ENCODE results near the gene EPHA4. TPM values are rescaled to one million over a fixed set of nuclear protein-coding genes. Genes with fewer than 3 reads are reported as not detected.

Gene EPHA4
- total RNA-seq, 2 experiments from 2014 or later: 6.3 to 7.0 TPM

- intact Hi-C loops (cut with micrococcal nuclease): loop anchor here (1.0 to 2.0 kb wide), 4 partner anchors 13 to 41 kb away; no protein-coding TSS in a partner anchor
- no peak for DNase-seq
- peak overlapping the region; percentile 82 for H3K27ac Mint-ChIP-seq
- H3K4me1 Mint-ChIP-seq (ENCODE audit: low read depth): peaks cover 61% of the 10 kb centered on the region
- no peaks in the 10 kb centered on the region for H3K36me3 Mint-ChIP-seq
- no peaks in the 10 kb centered on the region for H3K27me3 Mint-ChIP-seq
- ChIA-PET CTCF (interaction anchor here (0.8 to 1.1 kb wide), 2 partner anchors 10 to 11 kb away, joined by 4 to 6 read pairs; no protein-coding TSS in a partner anchor), POLR2A (interaction anchor here (0.8 to 2.9 kb wide), 3 partner anchors 12 to 23 kb away, joined by 3 to 12 read pairs (median 3); no protein-coding TSS in a partner anchor)
- H3K4me3 Mint-ChIP-seq: peak overlapping the region; percentile 68
- H3K9me3 Mint-ChIP-seq: no peaks in the 10 kb centered on the region
Observed at GRCh38 chr2:221529943-221530652, 42.0 kb downstream of the EPHA4 start.

GRCh38 chr2:221529177-221529942, 42.7 kb downstream of the EPHA4 start:
- peak overlapping the region; percentile 82 for H3K27ac Mint-ChIP-seq
- intact Hi-C loops (cut with micrococcal nuclease): loop anchor here (2.0 kb wide), 1 partner anchor 41 kb away; no protein-coding TSS in a partner anchor
- H3K27me3 Mint-ChIP-seq: no peaks in the 10 kb centered on the region
- ChIA-PET POLR2A (interaction anchor here (2.9 kb wide), 1 partner anchor 11 kb away, joined by 12 read pairs; no protein-coding TSS in a partner anchor), CTCF (interaction anchor here (0.6 to 0.8 kb wide), 2 partner anchors 9 to 11 kb away, joined by 3 to 4 read pairs; no protein-coding TSS in a partner anchor)
- H3K4me1 Mint-ChIP-seq (ENCODE audit: low read depth): peaks cover 59% of the 10 kb centered on the region
- H3K4me3 Mint-ChIP-seq: peak overlapping the region; percentile 68
- no peak for DNase-seq
- H3K36me3 Mint-ChIP-seq: no peaks in the 10 kb centered on the region
- H3K9me3 Mint-ChIP-seq: no peaks in the 10 kb centered on the region

GRCh38 chr2:221527776-221528309, 44.3 kb downstream of the EPHA4 start:
- ChIA-PET CTCF (no interaction called here), POLR2A (no interaction called here)
- H3K4me1 Mint-ChIP-seq (ENCODE audit: low read depth): peaks cover 58% of the 10 kb centered on the region
- no peaks in the 10 kb centered on the region for H3K27me3 Mint-ChIP-seq
- no peaks in the 10 kb centered on the region for H3K9me3 Mint-ChIP-seq
- DNase-seq: peak; percentile 34
- H3K36me3 Mint-ChIP-seq: no peaks in the 10 kb centered on the region
- H3K27ac Mint-ChIP-seq: peak overlapping the region; percentile 73
- H3K4me3 Mint-ChIP-seq: peak overlapping the region; percentile 59
- intact Hi-C loops (cut with micrococcal nuclease): loop anchor here (2.0 kb wide), 1 partner anchor 43 kb away; no protein-coding TSS in a partner anchor

- Mint-ChIP-seq H3K4me3 (no peak overlapping the region), H3K27me3 (no peaks in the 10 kb centered on the region), H3K27ac (no peak overlapping the region), H3K36me3 (no peaks in the 10 kb centered on the region), H3K4me1 (ENCODE audit: low read depth) (peaks cover 46% of the 10 kb centered on the region), H3K9me3 (no peaks in the 10 kb centered on the region)
- intact Hi-C loops (cut with micrococcal nuclease): no loop called here
- CTCF ChIA-PET: interaction anchor here (0.6 kb wide), 1 partner anchor 49 kb away, joined by 3 read pairs; no protein-coding TSS in a partner anchor
- DNase-seq: no peak
- POLR2A ChIA-PET: no interaction called here
Observed at GRCh38 chr2:221524158-221524557, 47.9 kb downstream of the EPHA4 start.

DNA sequence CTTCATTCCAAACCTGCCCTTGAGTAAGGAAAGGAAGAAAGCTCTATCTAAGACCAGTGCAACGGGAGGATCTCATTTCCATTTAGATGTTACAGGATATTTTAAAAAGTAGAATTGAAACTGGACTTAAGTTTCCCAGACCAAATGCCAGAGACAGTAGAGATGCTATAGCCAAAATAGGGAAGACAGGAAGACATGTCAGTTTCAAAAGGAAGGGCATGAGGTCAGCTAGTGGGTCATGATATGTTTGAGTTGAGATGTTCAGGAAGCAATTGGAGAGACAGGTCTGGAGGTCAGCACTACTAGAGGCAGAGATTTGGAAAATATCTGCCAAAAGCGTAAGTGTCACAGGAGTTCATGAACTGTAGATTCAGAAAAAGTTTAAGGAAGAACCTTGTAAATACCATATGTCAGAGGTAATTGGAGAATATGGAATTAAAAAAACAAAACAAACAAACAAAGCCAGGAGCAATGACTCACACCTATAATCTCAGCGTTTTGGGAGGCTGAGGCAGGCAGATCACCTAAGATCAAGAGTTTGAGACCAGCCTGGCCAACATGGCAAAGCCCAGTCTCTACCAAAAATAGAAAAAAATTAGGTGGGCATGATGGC, 50.8 kb downstream of the EPHA4 start:
- CTCF ChIA-PET: interaction anchor here (1.2 to 1.7 kb wide), 3 partner anchors 8 to 52 kb away, joined by 3 to 6 read pairs (median 4); no protein-coding TSS in a partner anchor
- H3K27me3 Mint-ChIP-seq: no peaks in the 10 kb centered on the region
- H3K36me3 Mint-ChIP-seq: no peaks in the 10 kb centered on the region
- no peak overlapping the region for H3K4me3 Mint-ChIP-seq
- H3K27ac Mint-ChIP-seq: no peak overlapping the region
- peaks cover 22% of the 10 kb centered on the region for H3K4me1 Mint-ChIP-seq (ENCODE audit: low read depth)
- intact Hi-C loops (cut with micrococcal nuclease): no loop called here
- POLR2A ChIA-PET: interaction anchor here (1.3 kb wide), 1 partner anchor 50 kb away, joined by 5 read pairs; no protein-coding TSS in a partner anchor
- no peaks in the 10 kb centered on the region for H3K9me3 Mint-ChIP-seq
- DNase-seq: no peak

GRCh38 chr2:221518935-221519625, 53.0 kb downstream of the EPHA4 start:
- Mint-ChIP-seq H3K9me3 (no peaks in the 10 kb centered on the region), H3K4me3 (no peak overlapping the region), H3K4me1 (ENCODE audit: low read depth) (peaks cover 22% of the 10 kb centered on the region), H3K36me3 (no peaks in the 10 kb centered on the region), H3K27ac (no peak overlapping the region), H3K27me3 (no peaks in the 10 kb centered on the region)
- intact Hi-C loops (cut with micrococcal nuclease): loop anchor here (1.0 to 5.0 kb wide), 8 partner anchors 12 to 582 kb away; partner anchors contain the start of gene EPHA4
- CTCF ChIA-PET: interaction anchor here (1.2 to 1.7 kb wide), 5 partner anchors 10 to 52 kb away, joined by 3 to 6 read pairs (median 4); no protein-coding TSS in a partner anchor
- DNase-seq: no peak
- POLR2A ChIA-PET: interaction anchor here (0.9 to 2.5 kb wide), 4 partner anchors 11 to 54 kb away, joined by 3 to 12 read pairs (median 5); partner anchors contain the start of gene EPHA4

GRCh38 chr2:221518201-221518934, 53.7 kb downstream of the EPHA4 start:
- peak; percentile 39 for DNase-seq
- intact Hi-C loops (cut with micrococcal nuclease): loop anchor here (1.0 to 5.0 kb wide), 8 partner anchors 11 to 581 kb away; partner anchors contain the start of gene EPHA4
- POLR2A ChIA-PET: interaction anchor here (0.9 to 2.5 kb wide), 6 partner anchors 12 to 54 kb away, joined by 3 to 12 read pairs (median 4); partner anchors contain the start of gene EPHA4
- CTCF ChIA-PET: interaction anchor here (0.7 to 1.5 kb wide), 6 partner anchors 8 to 53 kb away, joined by 3 to 6 read pairs (median 4); no protein-coding TSS in a partner anchor
- Mint-ChIP-seq H3K4me3 (no peak overlapping the region), H3K27ac (no peak overlapping the region), H3K9me3 (no peaks in the 10 kb centered on the region), H3K36me3 (no peaks in the 10 kb centered on the region), H3K4me1 (ENCODE audit: low read depth) (peaks cover 22% of the 10 kb centered on the region), H3K27me3 (no peaks in the 10 kb centered on the region)

GRCh38 chr2:221517696-221518151, 54.4 kb downstream of the EPHA4 start:
- Mint-ChIP-seq H3K4me3 (no peak overlapping the region), H3K36me3 (no peaks in the 10 kb centered on the region), H3K27ac (no peak overlapping the region), H3K4me1 (ENCODE audit: low read depth) (peaks cover 27% of the 10 kb centered on the region), H3K27me3 (no peaks in the 10 kb centered on the region), H3K9me3 (no peaks in the 10 kb centered on the region)
- CTCF ChIA-PET: interaction anchor here (0.7 to 0.8 kb wide), 2 partner anchors 8 to 12 kb away, joined by 3 read pairs; no protein-coding TSS in a partner anchor
- intact Hi-C loops (cut with micrococcal nuclease): loop anchor here (1.0 to 5.0 kb wide), 9 partner anchors 10 to 580 kb away; partner anchors contain the start of gene EPHA4
- POLR2A ChIA-PET: interaction anchor here (1.1 to 2.5 kb wide), 5 partner anchors 13 to 55 kb away, joined by 3 to 12 read pairs (median 4); partner anchors contain the start of gene EPHA4
- DNase-seq: peak; percentile 89

DNA sequence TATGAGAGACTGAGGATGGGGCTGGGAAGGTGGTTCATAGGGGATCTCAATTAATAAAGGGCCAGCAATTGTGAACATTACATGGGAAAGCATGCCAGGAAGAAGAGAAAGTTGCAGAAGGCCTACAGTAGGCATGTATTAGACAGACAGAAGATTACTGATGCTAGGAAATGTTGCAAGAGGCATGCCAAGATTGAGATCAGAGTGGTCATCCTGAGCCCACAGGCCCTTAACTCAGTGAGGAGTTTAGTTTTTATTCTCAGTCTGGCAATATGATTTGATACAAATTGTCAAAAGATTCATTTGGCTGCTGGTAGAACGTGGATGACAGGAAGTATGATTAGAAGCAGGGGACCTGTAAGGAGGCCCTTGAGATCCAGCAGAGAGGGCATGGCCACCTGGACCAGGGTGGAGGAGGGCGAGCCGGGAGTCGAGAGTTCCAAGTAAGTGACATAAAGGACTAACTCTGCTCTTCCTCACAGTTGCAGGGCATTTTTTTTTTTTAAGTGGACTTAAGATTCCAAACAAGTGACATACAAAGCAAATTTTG, 54.9 kb downstream of the EPHA4 start:
- Mint-ChIP-seq H3K36me3 (no peaks in the 10 kb centered on the region), H3K4me1 (ENCODE audit: low read depth) (peaks cover 32% of the 10 kb centered on the region), H3K9me3 (no peaks in the 10 kb centered on the region), H3K27me3 (no peaks in the 10 kb centered on the region), H3K4me3 (no peak overlapping the region), H3K27ac (no peak overlapping the region)
- POLR2A ChIA-PET: interaction anchor here (1.1 to 2.5 kb wide), 5 partner anchors 13 to 55 kb away, joined by 3 to 12 read pairs (median 4); partner anchors contain the start of gene EPHA4
- intact Hi-C loops (cut with micrococcal nuclease): loop anchor here (1.0 to 5.0 kb wide), 3 partner anchors 13 to 580 kb away; no protein-coding TSS in a partner anchor
- DNase-seq: no peak
- CTCF ChIA-PET: no interaction called here

- no peak for DNase-seq
- H3K27me3 Mint-ChIP-seq: no peaks in the 10 kb centered on the region
- H3K36me3 Mint-ChIP-seq: no peaks in the 10 kb centered on the region
- H3K4me1 Mint-ChIP-seq (ENCODE audit: low read depth): peaks cover 27% of the 10 kb centered on the region
- ChIA-PET POLR2A (no interaction called here), CTCF (no interaction called here)
- H3K9me3 Mint-ChIP-seq: no peaks in the 10 kb centered on the region
- intact Hi-C loops (cut with micrococcal nuclease): loop anchor here (5.0 kb wide), 2 partner anchors 126 to 579 kb away; no protein-coding TSS in a partner anchor
- H3K4me3 Mint-ChIP-seq: no peak overlapping the region
- H3K27ac Mint-ChIP-seq: no peak overlapping the region
Observed at GRCh38 chr2:221515864-221516263, 56.2 kb downstream of the EPHA4 start.

All from activated CD4-positive, alpha-beta memory T cell treated with anti-CD3 and anti-CD28 coated beads for 36 hours (primary cell).